Activated CD8-positive, alpha-beta memory T cell treated with anti-CD3 and anti-CD28 coated beads for 36 hours (primary cell): Measurements from ENCODE around the gene USP19. TPM values are rescaled to one million over a fixed set of nuclear protein-coding genes. Genes with fewer than 3 reads are reported as not detected.

Source experiments
- CTCF ChIA-PET: fragments of 350-600 bp; sonication (Branson Sonifier 250); formaldehyde crosslinking; loops from one replicate; lab custom pipeline; 2021; ENCODE audit warnings: antibody characterized with exemption; lab: Charles Lee
- POLR2A ChIA-PET: fragments of 350-600 bp; sonication (Branson Sonifier 250); formaldehyde crosslinking; loops from one replicate; lab custom pipeline; 2021; ENCODE audit warnings: antibody characterized with exemption; lab: Charles Lee
- total RNA-seq, 2 experiments: library from RNA; stranded (reverse); gene quantifications; one replicate each; pipeline ENCODE4 v1.2.3, GENCODE V29; 2021

Gene USP19
- total RNA-seq, 2 experiments from 2014 or later: 56.7 to 57.9 TPM

- CTCF ChIA-PET: no interaction called here
- POLR2A ChIA-PET: no interaction called here
Observed at GRCh38 chr3:49135499-49135898, 14.9 kb upstream of the USP19 start.

GRCh38 chr3:49134471-49135265, 14.0 kb upstream of the USP19 start:
- ChIA-PET CTCF (no interaction called here), POLR2A (no interaction called here)

GRCh38 chr3:49133226-49133951, 12.8 kb upstream of the USP19 start:
- ChIA-PET POLR2A (no interaction called here), CTCF (no interaction called here)

GRCh38 chr3:49132437-49133225, 12.0 kb upstream of the USP19 start, which contains the start of gene LAMB2:
TSS of gene LAMB2 (minus strand) at chr3:49133050. CDS start at chr3:49132867, 183 bp downstream.
- CTCF ChIA-PET: interaction anchor here (0.6 kb wide), 2 partner anchors 36 to 707 kb away, joined by 3 read pairs; no protein-coding TSS in a partner anchor
- POLR2A ChIA-PET: no interaction called here

GRCh38 chr3:49132073-49132436, 11.4 kb upstream of the USP19 start:
- ChIA-PET POLR2A (no interaction called here), CTCF (interaction anchor here (0.6 kb wide), 1 partner anchor 35 kb away, joined by 3 read pairs; no protein-coding TSS in a partner anchor)

GRCh38 chr3:49131576-49131975, 11.0 kb upstream of the USP19 start:
- POLR2A ChIA-PET: no interaction called here
- CTCF ChIA-PET: no interaction called here

GRCh38 chr3:49131040-49131439, 10.4 kb upstream of the USP19 start:
- POLR2A ChIA-PET: no interaction called here
- CTCF ChIA-PET: interaction anchor here (0.6 kb wide), 1 partner anchor 22 kb away, joined by 3 read pairs; no protein-coding TSS in a partner anchor

GRCh38 chr3:49124991-49125670, 4.5 kb upstream of the USP19 start:
- ChIA-PET POLR2A (no interaction called here), CTCF (no interaction called here)

GRCh38 chr3:49124203-49124602, 3.6 kb upstream of the USP19 start:
- CTCF ChIA-PET: no interaction called here
- POLR2A ChIA-PET: no interaction called here

GRCh38 chr3:49123687-49124086, 3.1 kb upstream of the USP19 start:
- POLR2A ChIA-PET: no interaction called here
- CTCF ChIA-PET: no interaction called here

- ChIA-PET POLR2A (no interaction called here), CTCF (no interaction called here)
Observed at GRCh38 chr3:49122886-49123545, 2.4 kb upstream of the USP19 start.

- POLR2A ChIA-PET: no interaction called here
- CTCF ChIA-PET: no interaction called here
Observed at GRCh38 chr3:49122451-49122850, 1.8 kb upstream of the USP19 start.

GRCh38 chr3:49122022-49122421, 1.4 kb upstream of the USP19 start:
- ChIA-PET CTCF (interaction anchor here (1.4 kb wide), 1 partner anchor 102 kb away, joined by 8 read pairs; no protein-coding TSS in a partner anchor), POLR2A (no interaction called here)

GRCh38 chr3:49121132-49121736, 611 bp upstream of the USP19 start:
- POLR2A ChIA-PET: interaction anchor here (0.6 to 1.4 kb wide), 9 partner anchors 12 to 650 kb away, joined by 3 to 11 read pairs (median 3); partner anchors contain the start of genes QRICH1 and RHOA
- CTCF ChIA-PET: interaction anchor here (0.6 to 1.4 kb wide), 4 partner anchors 27 to 346 kb away, joined by 3 to 8 read pairs (median 6); partner anchors contain the start of gene KLHDC8B

- CTCF ChIA-PET: interaction anchor here (0.6 kb wide), 1 partner anchor 234 kb away, joined by 4 read pairs; no protein-coding TSS in a partner anchor
- POLR2A ChIA-PET: interaction anchor here (1.2 to 1.4 kb wide), 2 partner anchors 16 to 26 kb away, joined by 3 to 11 read pairs; partner anchors contain the start of gene QRICH1
Observed at GRCh38 chr3:49120096-49120437, 556 bp downstream of the USP19 start.

GRCh38 chr3:49119439-49119838, 1.2 kb downstream of the USP19 start:
- CTCF ChIA-PET: no interaction called here
- POLR2A ChIA-PET: no interaction called here

GRCh38 chr3:49119036-49119435, 1.6 kb downstream of the USP19 start:
- POLR2A ChIA-PET: no interaction called here
- CTCF ChIA-PET: no interaction called here

- CTCF ChIA-PET: no interaction called here
- POLR2A ChIA-PET: interaction anchor here (0.5 kb wide), 1 partner anchor 62 kb away, joined by 6 read pairs; no protein-coding TSS in a partner anchor
Observed at GRCh38 chr3:49112262-49112661, 8.4 kb downstream of the USP19 start.
